ENCODE data around the gene MCRIP1.
"Not testable (repeated sequence)": the region's sequence is repeated elsewhere in the genome, so short reads cannot be mapped to it uniquely, and the experiment has no call there.

The MCRIP1 gene

GRCh38 chr17:81844327-81844851, 11.3 kb upstream of the MCRIP1 start:
- no peak overlapping the region for H3K4me3 ChIP-seq (ENCODE audit: low read depth in 1 of 2, low read length in 2 of 2)
- peaks cover 51% of the 10 kb centered on the region for H3K36me3 ChIP-seq (ENCODE audit: insufficient read depth, low read length)
- no peak overlapping the region for H3K27ac ChIP-seq (ENCODE audit: low read depth, low read length)
- no peaks in the 10 kb centered on the region for H3K9me3 ChIP-seq (ENCODE audit: low read length)
- H3K4me1 ChIP-seq (ENCODE audit: insufficient read depth, low read length), result no peaks in the 10 kb centered on the region
- H3K27me3 ChIP-seq (ENCODE audit: control insufficient read depth in 1 of 2, insufficient read depth in 2 of 2, low read length in 2 of 2), result no peaks in the 10 kb centered on the region
- no peak overlapping the region for H3K9ac ChIP-seq (ENCODE audit: low read length)

DNA sequence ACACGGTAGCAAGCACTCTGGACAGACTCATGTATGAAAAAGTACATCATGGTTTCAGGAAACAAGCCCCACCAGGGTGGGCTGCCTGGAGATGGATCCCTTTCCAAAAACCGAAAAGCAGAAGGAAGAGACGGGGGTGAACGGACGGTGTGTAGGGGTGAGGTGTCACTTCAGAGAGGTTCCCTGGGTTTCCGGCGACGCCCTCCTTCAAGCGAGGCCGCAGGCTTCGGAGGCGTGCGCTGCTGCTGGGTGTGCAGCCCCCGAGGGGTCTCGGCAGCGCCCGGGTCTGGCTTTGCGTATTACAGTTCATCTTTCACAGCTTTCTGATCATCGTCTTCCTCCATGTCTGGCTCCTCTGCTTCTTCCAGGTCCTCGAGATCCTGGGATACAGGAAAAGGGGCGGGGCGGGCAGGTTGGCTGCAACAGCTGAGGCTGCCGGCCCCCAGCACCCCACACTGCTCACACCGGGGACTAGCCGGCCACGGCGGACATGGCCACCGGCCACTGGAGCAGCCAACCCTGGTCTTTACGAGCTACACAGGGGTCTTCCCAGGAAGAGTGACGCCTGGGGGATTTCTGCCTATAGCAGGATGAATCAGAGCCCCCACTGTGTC, 10.7 kb upstream of the MCRIP1 start:
- no peaks in the 10 kb centered on the region for H3K9me3 ChIP-seq (ENCODE audit: low read length)
- no peak overlapping the region for H3K27ac ChIP-seq (ENCODE audit: low read depth, low read length)
- no peaks in the 10 kb centered on the region for H3K27me3 ChIP-seq (ENCODE audit: control insufficient read depth in 1 of 2, insufficient read depth in 2 of 2, low read length in 2 of 2)
- no peak overlapping the region for H3K4me3 ChIP-seq (ENCODE audit: low read depth in 1 of 2, low read length in 2 of 2)
- no peaks in the 10 kb centered on the region for H3K4me1 ChIP-seq (ENCODE audit: insufficient read depth, low read length)
- H3K9ac ChIP-seq (ENCODE audit: low read length), result no peak overlapping the region
- peaks cover 51% of the 10 kb centered on the region for H3K36me3 ChIP-seq (ENCODE audit: insufficient read depth, low read length)

- Histone ChIP-seq H3K9ac (ENCODE audit: low read length) (no peak overlapping the region), H3K27me3 (ENCODE audit: control insufficient read depth in 1 of 2, insufficient read depth in 2 of 2, low read length in 2 of 2) (no peaks in the 10 kb centered on the region), H3K36me3 (ENCODE audit: insufficient read depth, low read length) (peaks cover 51% of the 10 kb centered on the region), H3K4me1 (ENCODE audit: insufficient read depth, low read length) (no peaks in the 10 kb centered on the region), H3K9me3 (ENCODE audit: low read length) (no peaks in the 10 kb centered on the region), H3K27ac (ENCODE audit: low read depth, low read length) (no peak overlapping the region), H3K4me3 (ENCODE audit: low read depth in 1 of 2, low read length in 2 of 2) (no peak overlapping the region)
Observed at GRCh38 chr17:81842725-81843504, 9.8 kb upstream of the MCRIP1 start.

- H3K4me1 ChIP-seq (ENCODE audit: insufficient read depth, low read length), result no peaks in the 10 kb centered on the region
- no peak overlapping the region for H3K9ac ChIP-seq (ENCODE audit: low read length)
- no peaks in the 10 kb centered on the region for H3K27me3 ChIP-seq (ENCODE audit: control insufficient read depth in 1 of 2, insufficient read depth in 2 of 2, low read length in 2 of 2)
- H3K9me3 ChIP-seq (ENCODE audit: low read length), result no peaks in the 10 kb centered on the region
- H3K27ac ChIP-seq (ENCODE audit: low read depth, low read length), result no peak overlapping the region
- H3K4me3 ChIP-seq (ENCODE audit: low read depth in 1 of 2, low read length in 2 of 2), result no peak overlapping the region
- peaks cover 50% of the 10 kb centered on the region for H3K36me3 ChIP-seq (ENCODE audit: insufficient read depth, low read length)
Observed at GRCh38 chr17:81842378-81842724, 9.3 kb upstream of the MCRIP1 start.

DNA sequence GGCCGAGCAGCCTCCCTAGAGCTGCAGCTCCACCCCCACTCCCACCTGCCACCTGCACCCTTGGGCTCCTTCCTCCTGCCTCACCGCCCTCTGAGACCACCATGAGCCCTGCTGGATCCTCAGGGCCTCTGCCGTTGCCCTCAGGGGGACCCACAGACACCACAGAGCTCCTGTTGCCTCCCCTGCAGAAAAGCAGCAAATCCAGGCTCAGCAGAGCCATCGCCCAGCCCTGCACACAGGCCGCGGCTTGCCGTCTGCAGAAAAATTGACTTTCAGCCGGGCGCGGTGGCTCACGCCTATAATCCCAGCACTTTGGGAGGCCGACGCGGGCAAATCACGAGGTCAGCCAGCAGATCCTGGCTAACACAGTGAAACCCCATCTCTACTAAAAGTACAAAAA, 8.8 kb upstream of the MCRIP1 start:
- no peak overlapping the region for H3K9ac ChIP-seq (ENCODE audit: low read length)
- H3K4me3 ChIP-seq (ENCODE audit: low read depth in 1 of 2, low read length in 2 of 2), result no peak overlapping the region
- no peak overlapping the region for H3K27ac ChIP-seq (ENCODE audit: low read depth, low read length)
- H3K27me3 ChIP-seq (ENCODE audit: control insufficient read depth in 1 of 2, insufficient read depth in 2 of 2, low read length in 2 of 2), result no peaks in the 10 kb centered on the region
- H3K9me3 ChIP-seq (ENCODE audit: low read length), result no peaks in the 10 kb centered on the region
- H3K4me1 ChIP-seq (ENCODE audit: insufficient read depth, low read length), result no peaks in the 10 kb centered on the region
- peaks cover 45% of the 10 kb centered on the region for H3K36me3 ChIP-seq (ENCODE audit: insufficient read depth, low read length)

DNA sequence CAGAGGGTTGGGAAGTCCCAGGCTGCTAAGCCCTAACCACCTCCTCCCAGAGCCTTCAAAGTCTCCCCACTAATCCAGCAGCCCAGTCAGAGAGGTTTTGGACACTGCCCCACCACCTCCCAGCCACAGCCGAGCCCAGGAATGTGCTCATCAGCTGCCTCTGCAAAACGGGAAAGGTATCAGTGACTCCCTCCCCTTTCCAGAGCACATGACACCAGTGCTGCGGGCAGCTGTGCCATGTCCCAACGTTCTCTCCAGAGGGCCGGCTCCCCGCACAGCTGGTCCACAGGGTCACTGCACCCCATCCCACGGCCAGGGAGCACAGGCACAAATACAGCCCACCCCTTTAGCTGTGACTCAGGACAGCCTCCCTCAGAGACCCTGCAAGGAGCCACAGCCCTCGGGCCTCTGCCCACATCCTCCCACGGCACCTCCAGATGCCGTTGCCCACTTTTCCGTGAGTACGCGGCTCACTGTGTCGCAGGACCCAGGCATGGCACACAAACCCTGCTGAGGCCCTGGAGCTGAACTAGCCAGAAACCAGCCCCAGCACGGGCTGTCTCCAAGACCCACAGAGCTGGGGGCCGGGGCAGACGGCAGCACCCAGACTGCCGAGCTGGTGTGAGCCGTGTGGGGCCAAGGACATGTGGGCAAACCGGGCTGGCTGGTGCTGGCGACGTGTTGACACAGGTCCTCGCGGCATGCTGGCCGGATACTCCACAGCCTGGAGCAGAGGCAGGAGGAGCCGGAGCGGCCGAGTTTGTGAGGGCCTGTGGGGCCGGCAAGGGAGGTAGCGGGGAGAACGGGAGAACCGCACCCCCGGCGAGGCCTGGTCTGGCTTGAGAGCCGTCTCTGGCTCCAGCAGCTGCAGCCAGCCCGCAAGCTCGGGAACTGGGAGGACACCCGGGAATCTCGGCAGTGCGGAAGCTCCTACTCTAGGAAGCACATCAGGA, 8.0 kb upstream of the MCRIP1 start:
- Histone ChIP-seq H3K27me3 (ENCODE audit: control insufficient read depth in 1 of 2, insufficient read depth in 2 of 2, low read length in 2 of 2) (no peaks in the 10 kb centered on the region), H3K27ac (ENCODE audit: low read depth, low read length) (no peak overlapping the region), H3K4me3 (ENCODE audit: low read depth in 1 of 2, low read length in 2 of 2) (no peak overlapping the region), H3K4me1 (ENCODE audit: insufficient read depth, low read length) (no peaks in the 10 kb centered on the region), H3K9me3 (ENCODE audit: low read length) (no peaks in the 10 kb centered on the region), H3K9ac (ENCODE audit: low read length) (no peak overlapping the region), H3K36me3 (ENCODE audit: insufficient read depth, low read length) (peaks cover 37% of the 10 kb centered on the region)

- H3K4me1 ChIP-seq (ENCODE audit: insufficient read depth, low read length), result not testable (repeated sequence)
Observed at GRCh38 chr17:81840059-81840458, 7.0 kb upstream of the MCRIP1 start.

DNA sequence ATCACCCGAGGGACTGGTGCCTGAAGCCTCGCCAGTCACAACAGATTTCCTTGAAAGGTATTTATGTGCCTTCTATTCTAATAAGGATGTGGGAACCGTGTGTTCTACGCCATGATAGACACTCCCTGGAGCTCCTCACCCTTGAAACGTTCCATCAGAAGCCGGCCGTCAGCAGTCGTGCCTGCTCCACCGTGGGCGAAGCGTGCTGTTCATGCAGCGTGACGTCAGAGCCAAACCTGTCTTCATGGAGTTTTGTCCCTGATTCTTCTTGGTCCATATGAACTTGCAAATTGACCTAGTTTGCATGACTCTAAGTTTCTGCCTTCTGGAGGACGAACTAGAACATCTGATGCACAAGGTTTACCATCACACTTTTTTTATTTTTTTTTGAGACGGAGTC, 6.2 kb upstream of the MCRIP1 start:
- peaks cover 19% of the 10 kb centered on the region for H3K36me3 ChIP-seq (ENCODE audit: insufficient read depth, low read length)
- H3K27ac ChIP-seq (ENCODE audit: low read depth, low read length), result no peak overlapping the region
- no peaks in the 10 kb centered on the region for H3K9me3 ChIP-seq (ENCODE audit: low read length)
- H3K27me3 ChIP-seq (ENCODE audit: control insufficient read depth in 1 of 2, insufficient read depth in 2 of 2, low read length in 2 of 2), result no peaks in the 10 kb centered on the region
- no peaks in the 10 kb centered on the region for H3K4me1 ChIP-seq (ENCODE audit: insufficient read depth, low read length)
- no peak overlapping the region for H3K4me3 ChIP-seq (ENCODE audit: low read depth in 1 of 2, low read length in 2 of 2)
- H3K9ac ChIP-seq (ENCODE audit: low read length), result no peak overlapping the region

More at GRCh38 chr17:81840059-81840458, 7.0 kb upstream of the MCRIP1 start:
- not testable (repeated sequence) for H3K27me3 ChIP-seq (ENCODE audit: control insufficient read depth in 1 of 2, insufficient read depth in 2 of 2, low read length in 2 of 2); H3K9me3 ChIP-seq (ENCODE audit: low read length); H3K27ac ChIP-seq (ENCODE audit: low read depth, low read length); H3K4me3 ChIP-seq (ENCODE audit: low read depth in 1 of 2, low read length in 2 of 2); H3K9ac ChIP-seq (ENCODE audit: low read length)
- peaks cover 27% of the 10 kb centered on the region for H3K36me3 ChIP-seq (ENCODE audit: insufficient read depth, low read length)

- no peak overlapping the region for H3K9ac ChIP-seq (ENCODE audit: low read length)
- H3K4me3 ChIP-seq (ENCODE audit: low read depth in 1 of 2, low read length in 2 of 2), result no peak overlapping the region
- no peak overlapping the region for H3K27ac ChIP-seq (ENCODE audit: low read depth, low read length)
- H3K36me3 ChIP-seq (ENCODE audit: insufficient read depth, low read length), result peaks cover 15% of the 10 kb centered on the region
- H3K4me1 ChIP-seq (ENCODE audit: insufficient read depth, low read length), result peaks cover 4% of the 10 kb centered on the region
- no peaks in the 10 kb centered on the region for H3K9me3 ChIP-seq (ENCODE audit: low read length)
- H3K27me3 ChIP-seq (ENCODE audit: control insufficient read depth in 1 of 2, insufficient read depth in 2 of 2, low read length in 2 of 2), result no peaks in the 10 kb centered on the region
Observed at GRCh38 chr17:81838753-81839255, 5.7 kb upstream of the MCRIP1 start.

GRCh38 chr17:81837641-81838040, 4.5 kb upstream of the MCRIP1 start:
- Histone ChIP-seq H3K9ac (ENCODE audit: low read length) (no peak overlapping the region), H3K4me1 (ENCODE audit: insufficient read depth, low read length) (peaks cover 7% of the 10 kb centered on the region), H3K9me3 (ENCODE audit: low read length) (no peaks in the 10 kb centered on the region), H3K36me3 (ENCODE audit: insufficient read depth, low read length) (peaks cover 6% of the 10 kb centered on the region), H3K4me3 (ENCODE audit: low read depth in 1 of 2, low read length in 2 of 2) (no peak overlapping the region), H3K27ac (ENCODE audit: low read depth, low read length) (no peak overlapping the region), H3K27me3 (ENCODE audit: control insufficient read depth in 1 of 2, insufficient read depth in 2 of 2, low read length in 2 of 2) (no peaks in the 10 kb centered on the region)

- H3K4me3 ChIP-seq (ENCODE audit: low read depth in 1 of 2, low read length in 2 of 2), result peak within 1 kb of the TSS in 1 of 2 donors; percentile 87
- H3K27ac ChIP-seq (ENCODE audit: low read depth, low read length), result peak within 1 kb of the TSS; percentile 92
- no peaks in the 10 kb centered on the region for H3K9me3 ChIP-seq (ENCODE audit: low read length)
- H3K36me3 ChIP-seq (ENCODE audit: insufficient read depth, low read length), result no peaks in the 10 kb centered on the region
- H3K4me1 ChIP-seq (ENCODE audit: insufficient read depth, low read length), result peaks cover 19% of the 10 kb centered on the region
- H3K27me3 ChIP-seq (ENCODE audit: control insufficient read depth in 1 of 2, insufficient read depth in 2 of 2, low read length in 2 of 2), result no peaks in the 10 kb centered on the region
- H3K9ac ChIP-seq (ENCODE audit: low read length), result peak within 1 kb of the TSS; percentile 65
Observed at GRCh38 chr17:81834831-81835267, 1.8 kb upstream of the MCRIP1 start, which contains the start of gene PPP1R27. Gene PPP1R27, minus strand, starts transcription at chr17:81835050. Its CDS starts 97 bp downstream, at chr17:81834953.
